ENCODE data around the gene DENND6B. TPM values are rescaled to one million over a fixed set of nuclear protein-coding genes. Genes with fewer than 3 reads are reported as not detected.

DENND6B gene
- total RNA-seq, 1 experiment from 2014 or later, result 0.47 TPM

DNA sequence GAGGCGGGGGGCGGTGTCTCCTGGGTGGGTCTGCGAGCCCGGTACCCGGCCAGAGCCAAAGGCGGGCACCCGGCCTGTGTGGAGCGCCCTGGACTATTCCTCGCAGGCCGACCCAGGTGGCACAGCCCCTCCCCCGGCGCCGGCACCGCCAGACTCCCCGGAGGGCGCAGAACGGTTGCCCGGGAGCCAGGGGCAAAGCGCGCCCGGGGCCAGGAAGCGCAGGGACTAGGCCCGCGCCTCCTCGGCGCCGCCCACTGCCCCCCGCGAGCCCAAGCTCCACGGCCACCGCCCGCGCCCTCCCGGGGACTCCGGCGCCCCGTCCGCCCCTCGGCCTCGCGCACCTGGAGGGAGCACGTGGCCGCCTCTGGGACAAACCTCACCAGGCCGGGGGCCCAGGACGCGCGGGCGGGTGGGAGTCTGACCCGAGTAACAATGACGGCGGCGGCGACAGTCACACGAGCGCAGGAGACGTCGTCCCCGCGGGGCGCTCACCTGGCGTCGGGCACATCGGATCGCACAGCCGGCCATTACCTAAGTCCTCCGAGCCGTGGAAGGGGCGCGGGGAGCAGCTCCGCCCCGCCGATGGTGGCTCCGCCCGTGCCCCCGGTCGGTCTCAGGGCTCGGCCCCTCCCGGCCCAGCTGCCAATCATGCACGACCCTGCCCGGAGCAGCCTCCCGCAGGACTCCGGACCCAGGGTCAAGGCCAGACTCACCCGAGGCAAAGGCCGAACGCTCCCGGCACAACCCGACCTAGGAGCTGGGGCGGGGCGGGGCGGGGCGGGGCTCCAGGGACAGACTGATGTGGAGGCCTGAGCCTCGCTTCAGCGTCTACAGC lies 26.8 kb downstream of the DENND6B start:
- DNase-seq (ENCODE audit: low read depth in 1 of 2, low spot score in 2 of 2), result no peak
- H3K4me1 ChIP-seq (replicated peaks), result peaks cover 14% of the 10 kb centered on the region
- H3K36me3 ChIP-seq, result peaks cover 30% of the 10 kb centered on the region
- H3K9me3 ChIP-seq (replicated peaks), result no peaks in the 10 kb centered on the region
- no peak overlapping the region for H3K4me3 ChIP-seq
- no peak overlapping the region for H3K27ac ChIP-seq
- no peaks in the 10 kb centered on the region for H3K27me3 ChIP-seq (replicated peaks)

DNA sequence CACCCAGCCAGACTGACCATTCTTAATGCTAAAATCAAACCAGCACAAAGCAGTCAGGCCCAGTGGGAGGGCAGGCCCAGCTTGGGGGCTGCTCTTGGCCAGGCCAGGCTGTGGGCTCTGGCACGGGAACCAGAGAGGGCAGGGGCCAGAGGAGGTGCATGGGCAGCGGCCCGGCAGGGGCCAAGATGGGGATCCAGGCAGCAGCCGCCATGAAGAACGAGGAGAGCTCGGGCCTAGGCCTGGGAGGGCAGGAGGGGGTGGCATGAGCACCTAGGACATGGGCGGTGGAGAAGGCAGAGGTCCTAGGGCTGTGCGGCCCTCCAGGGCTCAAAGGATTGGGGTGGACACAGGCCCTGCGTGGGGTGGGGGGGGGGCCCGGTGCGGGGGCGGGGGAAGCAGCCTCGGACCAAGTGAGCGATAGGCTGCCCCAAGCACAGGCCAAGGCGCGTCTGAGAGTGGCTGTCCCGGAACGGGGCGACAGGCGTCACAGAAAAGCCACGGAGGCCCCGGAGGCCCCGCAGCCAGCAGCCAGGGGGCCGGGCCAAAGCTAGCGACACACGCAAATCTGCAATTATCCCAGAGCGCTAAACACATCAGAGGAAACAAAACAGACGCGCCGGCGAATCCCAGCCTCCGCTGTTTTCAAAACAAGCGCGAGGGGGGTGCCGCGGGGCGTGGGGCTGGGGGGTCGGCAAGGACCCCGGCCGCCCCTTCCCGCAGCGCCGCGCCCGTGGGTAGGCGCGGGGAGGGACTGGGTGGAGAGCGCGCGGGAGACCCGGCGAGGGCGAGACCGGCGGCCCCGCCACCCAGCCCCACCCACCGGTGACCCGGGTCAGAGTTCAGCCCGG lies 27.7 kb downstream of the DENND6B start:
- H3K27ac ChIP-seq, result no peak overlapping the region
- no peaks in the 10 kb centered on the region for H3K27me3 ChIP-seq (replicated peaks)
- peaks cover 32% of the 10 kb centered on the region for H3K36me3 ChIP-seq
- H3K9me3 ChIP-seq (replicated peaks), result no peaks in the 10 kb centered on the region
- peaks cover 14% of the 10 kb centered on the region for H3K4me1 ChIP-seq (replicated peaks)
- no peak for DNase-seq (ENCODE audit: low read depth in 1 of 2, low spot score in 2 of 2)
- H3K4me3 ChIP-seq, result no peak overlapping the region

DNA sequence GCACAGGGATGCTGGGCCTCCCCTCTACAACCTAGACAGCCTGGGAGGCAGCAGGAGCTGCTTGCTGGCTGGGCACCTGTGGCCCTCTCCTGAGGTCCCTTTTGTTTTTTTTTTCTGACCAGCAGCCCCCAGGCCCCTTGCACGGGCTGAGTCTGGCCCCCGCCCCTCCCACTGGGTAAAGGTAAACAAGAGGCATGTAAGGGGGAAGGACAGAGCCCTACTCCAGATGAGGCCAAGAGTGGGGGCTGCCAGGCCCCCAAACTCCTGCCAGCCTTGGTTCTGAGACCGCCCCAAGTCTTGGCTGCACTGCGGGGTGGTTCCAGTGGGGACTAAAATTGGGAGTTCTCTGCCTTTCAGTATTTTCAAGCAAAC lies 28.6 kb downstream of the DENND6B start:
- peaks cover 21% of the 10 kb centered on the region for H3K4me1 ChIP-seq (replicated peaks)
- peaks cover 30% of the 10 kb centered on the region for H3K36me3 ChIP-seq
- H3K27me3 ChIP-seq (replicated peaks), result no peaks in the 10 kb centered on the region
- DNase-seq (ENCODE audit: low read depth in 1 of 2, low spot score in 2 of 2), result no peak
- no peak overlapping the region for H3K27ac ChIP-seq
- no peaks in the 10 kb centered on the region for H3K9me3 ChIP-seq (replicated peaks)
- no peak overlapping the region for H3K4me3 ChIP-seq

DNA sequence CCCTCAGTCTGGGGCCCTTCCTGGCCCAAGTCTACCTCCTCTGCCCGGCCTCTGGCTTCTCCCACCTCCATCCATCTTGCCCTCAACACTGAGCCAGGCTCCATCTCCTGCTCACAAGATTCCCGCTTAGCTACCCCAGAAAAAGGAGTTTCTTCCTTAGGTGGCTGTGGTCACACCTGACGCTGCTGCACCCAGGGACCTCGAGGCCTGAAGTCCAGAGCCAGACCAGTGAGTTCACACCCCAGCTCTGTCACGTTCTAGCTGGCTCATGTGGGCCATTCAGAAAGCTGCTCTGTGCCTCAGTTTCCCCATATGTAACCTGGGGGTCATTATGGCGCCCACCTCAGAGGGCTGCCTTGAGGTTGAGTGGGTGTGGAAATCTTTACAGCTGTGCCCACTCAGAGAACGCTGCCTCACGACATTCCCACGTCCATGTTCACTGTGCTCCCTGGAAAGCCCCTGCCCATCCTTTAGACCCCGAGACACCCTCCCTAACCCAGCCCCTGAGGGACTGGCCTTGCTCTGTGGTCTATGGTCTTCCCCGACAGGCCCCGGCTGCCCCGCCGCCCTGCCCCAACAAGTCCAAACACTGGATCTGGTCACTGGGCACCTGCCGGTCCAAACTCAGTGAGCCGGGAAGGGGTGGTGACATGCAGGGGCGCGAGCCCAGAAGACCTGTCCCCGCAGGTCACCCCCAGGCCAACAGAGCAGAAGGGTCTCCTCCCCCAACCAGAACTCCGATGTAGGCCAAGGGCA lies 29.1 kb downstream of the DENND6B start:
- H3K4me3 ChIP-seq, result no peak overlapping the region
- H3K36me3 ChIP-seq, result peaks cover 29% of the 10 kb centered on the region
- peaks cover 26% of the 10 kb centered on the region for H3K4me1 ChIP-seq (replicated peaks)
- no peaks in the 10 kb centered on the region for H3K9me3 ChIP-seq (replicated peaks)
- no peaks in the 10 kb centered on the region for H3K27me3 ChIP-seq (replicated peaks)
- no peak overlapping the region for H3K27ac ChIP-seq
- no peak for DNase-seq (ENCODE audit: low read depth in 1 of 2, low spot score in 2 of 2)

DNA sequence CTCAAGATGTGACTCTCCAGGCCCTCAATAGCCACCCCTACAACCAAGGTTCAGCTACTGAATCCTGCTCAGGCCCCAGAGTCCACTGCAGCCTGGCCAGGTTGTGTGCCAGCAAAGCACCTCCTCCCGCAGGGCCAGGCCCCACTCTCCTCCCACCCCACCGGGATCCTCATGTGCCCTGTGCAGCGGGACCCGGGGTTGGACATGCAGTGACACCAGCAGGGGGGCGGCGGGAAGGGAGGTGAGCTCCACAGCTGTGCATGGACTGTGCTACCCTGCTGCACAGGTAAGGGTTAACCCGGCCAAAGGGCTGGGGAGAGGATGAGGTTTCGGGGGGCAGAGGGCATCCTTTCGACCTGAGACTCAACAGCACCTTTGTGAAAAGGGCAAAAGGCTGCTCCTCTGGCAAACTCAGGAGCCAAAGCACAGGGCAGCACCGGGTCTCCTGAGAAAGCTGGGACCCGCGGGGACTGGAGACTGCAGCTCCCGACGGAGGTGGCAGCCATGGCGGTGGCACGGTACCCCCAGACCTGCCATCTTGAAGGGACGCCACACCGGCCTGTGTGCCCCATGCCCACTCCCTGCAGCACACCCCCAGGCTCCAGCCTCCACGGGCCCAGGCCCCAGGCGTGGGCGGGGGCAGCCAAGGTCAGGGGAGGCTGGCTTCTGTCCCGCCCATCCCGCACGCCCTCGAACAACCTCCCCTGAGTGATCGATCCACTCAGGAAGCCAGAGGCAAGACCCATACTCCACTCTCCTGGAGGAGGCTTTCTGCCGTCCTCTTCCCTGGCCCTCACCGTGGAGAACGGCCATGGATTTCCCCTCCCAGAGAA lies 29.9 kb downstream of the DENND6B start:
- Histone ChIP-seq H3K9me3 (replicated peaks) (no peaks in the 10 kb centered on the region), H3K27ac (no peak overlapping the region), H3K4me3 (no peak overlapping the region), H3K4me1 (replicated peaks) (peaks cover 29% of the 10 kb centered on the region), H3K27me3 (replicated peaks) (no peaks in the 10 kb centered on the region), H3K36me3 (peaks cover 33% of the 10 kb centered on the region)
- no peak for DNase-seq (ENCODE audit: low read depth in 1 of 2, low spot score in 2 of 2)

DNA sequence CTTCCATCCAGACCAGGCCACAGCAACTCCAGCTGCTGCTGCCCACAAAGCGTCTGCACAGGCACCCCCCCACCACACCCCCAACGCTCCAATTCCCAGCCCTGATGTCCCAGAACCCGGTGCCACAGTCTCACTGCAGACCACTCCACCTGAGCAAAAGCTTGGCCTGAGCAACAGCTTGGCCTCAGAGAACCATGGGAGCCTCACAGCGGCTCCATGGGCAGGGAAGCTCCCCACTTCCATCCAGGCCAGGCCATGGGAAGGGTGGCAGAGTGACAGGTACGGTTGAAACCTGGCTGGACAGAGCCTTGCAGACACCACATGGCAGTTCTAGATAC lies 32.5 kb downstream of the DENND6B start:
- DNase-seq (ENCODE audit: low read depth in 1 of 2, low spot score in 2 of 2), result no peak
- no peaks in the 10 kb centered on the region for H3K27me3 ChIP-seq (replicated peaks)
- H3K27ac ChIP-seq, result peak overlapping the region; percentile 90
- no peaks in the 10 kb centered on the region for H3K9me3 ChIP-seq (replicated peaks)
- H3K36me3 ChIP-seq, result peaks cover 49% of the 10 kb centered on the region
- peaks cover 33% of the 10 kb centered on the region for H3K4me1 ChIP-seq (replicated peaks)
- no peak overlapping the region for H3K4me3 ChIP-seq

DNA sequence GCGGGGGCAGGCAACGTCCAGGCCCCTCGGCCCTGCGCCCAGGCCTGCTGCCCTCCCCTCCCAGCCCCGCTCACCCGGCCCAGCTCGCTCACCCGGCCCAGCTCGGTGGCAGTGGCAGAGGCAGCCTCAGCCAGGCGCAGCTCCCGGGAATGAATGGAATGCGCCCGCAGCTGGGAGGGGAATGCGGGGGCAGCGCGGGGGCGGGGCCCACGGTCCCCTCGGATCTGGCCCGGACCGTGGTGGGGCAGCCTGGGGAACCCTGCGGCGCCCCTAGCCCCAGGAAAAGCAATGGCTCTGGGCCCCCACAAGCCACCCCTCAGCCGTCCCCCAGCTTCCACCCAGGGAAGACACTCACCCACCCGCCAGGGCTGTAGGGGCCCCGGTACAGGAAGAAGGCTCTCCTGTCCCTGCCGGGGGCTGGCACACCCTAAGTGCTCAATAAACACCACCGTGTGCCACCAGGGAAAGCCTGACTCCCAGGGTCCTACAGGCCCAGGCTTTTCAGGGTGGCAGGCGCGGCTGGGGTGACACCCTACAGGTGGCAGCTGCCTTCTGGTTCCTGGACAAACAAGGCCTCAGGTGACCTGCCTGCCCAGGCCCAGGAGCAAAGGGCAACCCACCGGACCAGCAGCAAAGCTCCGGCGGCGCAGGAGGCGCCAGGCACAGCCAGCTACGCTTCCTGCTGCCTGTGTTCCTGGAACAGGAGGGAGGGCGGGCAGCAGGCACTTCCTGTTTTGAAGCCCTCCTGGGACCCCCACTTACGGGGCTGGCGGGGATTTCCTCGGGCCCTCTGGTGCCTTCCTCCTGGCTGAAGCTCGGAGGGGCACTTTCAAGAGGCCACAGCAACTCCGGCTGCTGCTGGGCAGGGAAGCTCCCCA lies 33.1 kb downstream of the DENND6B start:
- Histone ChIP-seq H3K4me1 (replicated peaks) (peaks cover 33% of the 10 kb centered on the region), H3K9me3 (replicated peaks) (no peaks in the 10 kb centered on the region), H3K36me3 (peaks cover 55% of the 10 kb centered on the region), H3K27ac (peak overlapping the region; percentile 90), H3K27me3 (replicated peaks) (no peaks in the 10 kb centered on the region), H3K4me3 (peak overlapping the region; percentile 39)
- peak; percentile 72 to 94 for DNase-seq (ENCODE audit: low read depth in 1 of 2, low spot score in 2 of 2)

DNA sequence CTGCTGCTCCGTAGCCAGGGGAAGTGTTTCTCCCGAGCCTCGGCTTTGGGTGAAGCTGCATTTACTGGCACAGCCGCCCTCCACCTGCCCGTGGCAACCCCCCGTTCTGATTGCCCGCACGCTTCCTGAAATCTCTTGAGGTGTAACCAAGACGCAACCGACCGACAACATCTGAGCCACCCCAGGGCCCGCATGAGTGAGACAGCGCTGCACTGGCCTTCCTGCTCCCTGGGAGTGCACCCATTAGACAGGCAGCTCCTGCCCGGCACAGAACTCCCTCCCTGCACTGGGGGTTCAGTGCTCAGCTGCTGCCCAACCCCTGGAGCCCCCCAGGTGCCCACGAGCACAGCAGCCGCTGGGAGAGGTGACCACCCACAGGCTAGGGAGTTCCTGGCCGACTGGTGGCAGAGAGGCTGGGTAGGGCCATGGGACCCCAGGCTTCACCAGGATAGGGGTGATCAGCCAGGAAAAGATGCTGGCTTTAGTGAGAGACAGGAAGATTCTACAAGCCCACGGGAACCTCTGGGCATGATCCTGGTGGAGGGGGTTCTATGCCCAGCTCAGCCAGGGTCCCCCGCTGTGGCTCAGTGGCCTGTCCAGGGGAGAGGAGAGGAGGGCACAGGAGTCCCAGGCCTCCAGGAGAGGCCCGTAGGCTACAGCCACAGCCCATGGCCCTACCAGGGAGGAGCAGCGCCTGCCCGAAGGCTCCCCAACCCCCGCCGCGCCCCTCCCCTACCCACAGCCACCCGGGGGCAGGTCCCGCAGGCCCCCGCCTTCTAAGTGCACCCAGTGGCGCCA lies 34.0 kb downstream of the DENND6B start:
- DNase-seq (ENCODE audit: low read depth in 1 of 2, low spot score in 2 of 2), result peak in 1 of 2 experiments; percentile 51
- Histone ChIP-seq H3K27me3 (replicated peaks) (no peaks in the 10 kb centered on the region), H3K36me3 (peaks cover 63% of the 10 kb centered on the region), H3K9me3 (replicated peaks) (no peaks in the 10 kb centered on the region), H3K27ac (peak overlapping the region; percentile 90), H3K4me1 (replicated peaks) (peaks cover 33% of the 10 kb centered on the region), H3K4me3 (peak overlapping the region; percentile 39)

DNA sequence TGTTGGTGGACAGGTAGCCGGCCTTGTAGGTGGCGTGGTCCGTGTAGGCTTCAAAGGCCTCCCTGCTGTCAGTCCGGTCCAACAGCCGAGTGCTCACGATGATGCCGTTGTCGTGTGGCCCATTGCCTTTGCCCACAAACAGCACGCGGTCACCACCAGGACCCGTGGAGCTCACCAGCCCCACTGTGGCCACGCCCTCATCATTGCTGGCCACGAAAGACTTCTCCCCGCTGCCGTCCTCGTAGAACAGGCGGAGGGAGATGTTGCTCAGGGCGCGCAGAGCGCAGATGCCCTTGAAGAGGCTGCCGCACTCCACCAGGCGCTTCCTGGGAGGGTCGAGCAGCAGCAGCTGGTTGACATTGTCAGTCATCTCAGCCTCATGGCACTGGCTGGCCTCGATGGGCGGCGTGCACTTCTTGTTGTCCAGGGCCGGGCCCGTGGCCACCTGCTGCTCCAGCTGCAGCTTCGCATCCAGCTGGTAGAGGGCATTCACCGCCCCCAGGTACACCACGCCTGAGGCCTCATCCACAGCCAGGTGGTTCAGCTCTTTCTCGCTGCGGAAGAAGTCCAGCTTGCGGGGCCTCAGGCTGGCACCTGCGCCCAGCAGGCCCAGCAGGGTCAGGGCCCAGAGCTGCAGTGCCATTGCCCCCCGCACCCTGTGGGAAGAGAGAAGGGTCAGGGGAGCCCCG lies 36.7 kb downstream of the DENND6B start:
- Histone ChIP-seq H3K4me3 (no peak overlapping the region), H3K9me3 (replicated peaks) (no peaks in the 10 kb centered on the region), H3K27me3 (replicated peaks) (no peaks in the 10 kb centered on the region), H3K4me1 (replicated peaks) (peaks cover 33% of the 10 kb centered on the region), H3K36me3 (peaks cover 85% of the 10 kb centered on the region), H3K27ac (no peak overlapping the region)
- no peak for DNase-seq (ENCODE audit: low read depth in 1 of 2, low spot score in 2 of 2)

DNA sequence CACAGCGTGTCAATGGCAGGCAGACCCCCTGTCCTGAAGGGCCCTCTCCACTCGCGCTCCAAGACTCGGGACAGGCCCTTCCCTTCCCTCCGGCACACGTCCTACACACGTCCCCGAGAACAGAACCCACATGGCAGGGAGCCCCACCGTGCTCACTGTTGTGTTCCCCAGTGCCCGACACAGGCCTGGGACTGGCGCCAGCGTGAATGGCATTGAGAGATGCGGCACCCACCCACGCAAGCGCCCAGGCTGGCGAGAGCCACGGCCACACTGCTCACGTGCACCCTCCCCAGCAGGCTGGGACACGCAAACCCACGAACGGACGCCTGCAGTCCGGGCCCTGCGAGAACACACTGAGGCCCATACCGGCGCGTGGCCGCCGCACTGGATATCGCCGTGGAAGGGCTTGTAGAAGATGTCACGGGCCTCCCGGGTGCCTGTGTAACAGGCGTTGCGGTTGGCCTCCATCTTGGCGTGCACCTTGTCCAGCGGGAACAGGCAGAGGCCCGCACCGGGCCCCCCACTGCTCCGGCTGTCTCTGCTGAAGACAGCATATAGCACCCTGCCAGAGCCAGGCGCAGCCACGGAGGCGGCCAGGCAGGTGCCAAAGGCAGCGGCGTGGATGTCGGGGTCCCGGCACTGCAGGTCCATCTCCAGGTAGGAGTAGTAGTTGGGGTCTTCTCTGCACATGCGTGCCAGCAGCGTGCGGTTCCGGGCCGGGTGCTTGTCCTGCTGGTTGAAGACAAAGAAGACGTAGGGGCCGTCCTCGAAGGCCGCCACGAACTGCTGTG lies 37.5 kb downstream of the DENND6B start:
- H3K4me3 ChIP-seq, result no peak overlapping the region
- H3K4me1 ChIP-seq (replicated peaks), result peaks cover 29% of the 10 kb centered on the region
- no peaks in the 10 kb centered on the region for H3K27me3 ChIP-seq (replicated peaks)
- H3K27ac ChIP-seq, result no peak overlapping the region
- no peaks in the 10 kb centered on the region for H3K9me3 ChIP-seq (replicated peaks)
- peaks cover 86% of the 10 kb centered on the region for H3K36me3 ChIP-seq
- no peak for DNase-seq (ENCODE audit: low read depth in 1 of 2, low spot score in 2 of 2)

DNA sequence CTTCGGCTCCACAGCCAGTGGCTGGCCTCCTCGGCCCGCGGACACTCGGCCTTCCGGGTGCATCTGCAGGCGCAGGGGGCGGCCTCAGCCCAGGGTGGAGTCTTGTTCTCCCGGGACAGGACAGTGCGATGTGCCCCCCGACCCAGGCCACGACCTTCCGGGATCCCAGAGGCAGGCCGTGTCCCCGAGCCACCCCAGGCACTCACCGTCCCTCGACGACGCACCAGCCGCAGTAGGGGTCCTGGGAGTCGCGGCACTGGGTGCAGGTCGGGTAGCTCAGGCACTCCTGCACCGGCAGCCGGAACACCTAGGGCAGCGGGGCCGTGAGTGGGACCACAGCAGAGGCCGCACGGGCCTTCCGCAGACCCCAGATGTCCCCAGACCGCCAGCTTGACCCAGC lies 39.1 kb downstream of the DENND6B start:
- Histone ChIP-seq H3K4me3 (no peak overlapping the region), H3K4me1 (replicated peaks) (peaks cover 17% of the 10 kb centered on the region), H3K27me3 (replicated peaks) (no peaks in the 10 kb centered on the region), H3K27ac (no peak overlapping the region), H3K36me3 (peaks cover 87% of the 10 kb centered on the region), H3K9me3 (replicated peaks) (no peaks in the 10 kb centered on the region)
- no peak for DNase-seq (ENCODE audit: low read depth in 1 of 2, low spot score in 2 of 2)
